B cell (primary cell): ENCODE results near the gene RFPL1. TPM values are rescaled to one million over a fixed set of nuclear protein-coding genes. Genes with fewer than 3 reads are reported as not detected.
"Not testable (repeated sequence)": the region's sequence is repeated elsewhere in the genome, so short reads cannot be mapped to it uniquely, and the experiment has no call there.

Experiments used
- ATAC-seq: fragments of 200-7000 bp; cut with Tn5 transposase; one replicate; pipeline ENCODE4 v1.10.0; 2021; ENCODE audit warnings: low read depth, mild to moderate bottlenecking, moderate number of reproducible peaks, moderate library complexity
- CTCF ChIA-PET: fragments of 350-600 bp; sonication (Branson Sonifier 250); formaldehyde crosslinking; loops from one replicate; lab custom pipeline; 2021; ENCODE audit warnings: antibody characterized with exemption, inconsistent platforms; lab: Charles Lee
- POLR2A ChIA-PET: fragments of 350-600 bp; sonication (Branson Sonifier 250); formaldehyde crosslinking; loops from one replicate; lab custom pipeline; 2021; ENCODE audit warnings: antibody characterized with exemption; lab: Charles Lee
- DNase-seq: peaks from one replicate; pipeline ENCODE4 v3.0.0; 2013
- H2AFZ ChIP-seq: 2 replicates; pipeline ENCODE4 v1.6.1; 2012; ENCODE audit warnings: mild to moderate bottlenecking, low read depth, low read length; ENCODE audit not compliant: insufficient read depth, poor library complexity, severe bottlenecking
- H3K27ac ChIP-seq, 2 donors: 1 replicate in 1 of 2; 2 replicates in 1 of 2; pipeline ENCODE4 v1.5.1; 2012 to 2013; ENCODE audit warnings: low read length in 2 of 2, mild to moderate bottlenecking in 2 of 2, moderate library complexity in 1 of 2
- H3K27me3 ChIP-seq, 4 experiments: fragments of 200-600 bp in 1 of 4; sonication (generic) in 1 of 4; replicated peaks in 1 of 4; 1 replicate in 2 of 4; 2 replicates in 2 of 4; pipeline versions ENCODE4 v1.6.1 to v1.7.0; 2013 to 2016; ENCODE audit warnings: low read length in 3 of 4, mild to moderate bottlenecking in 2 of 4, mixed read lengths in 1 of 4, moderate library complexity in 1 of 4; ENCODE audit not compliant: insufficient read depth in 4 of 4, control insufficient read depth in 3 of 4; ENCODE audit errors: control extremely low read depth in 1 of 4
- H3K36me3 ChIP-seq, 2 experiments: replicated peaks in 1 of 2; 1 replicate in 1 of 2; 2 replicates in 1 of 2; pipeline versions ENCODE4 v1.6.1 to v1.7.1; 2013; ENCODE audit warnings: low read length in 1 of 2; ENCODE audit not compliant: insufficient read depth in 2 of 2, control insufficient read depth in 1 of 2; ENCODE audit errors: control extremely low read depth in 1 of 2, extremely low read depth in 1 of 2
- H3K4me1 ChIP-seq, 2 donors: fragments of 200-600 bp in 1 of 2; sonication (generic) in 1 of 2; 1 replicate in 1 of 2; 2 replicates in 1 of 2; pipeline versions ENCODE4 v1.5.1 to v1.6.1; 2013 to 2017; ENCODE audit warnings: low read length in 2 of 2; ENCODE audit not compliant: control insufficient read depth in 2 of 2, insufficient read depth in 2 of 2
- H3K4me2 ChIP-seq: replicated peaks from 2 replicates; pipeline ENCODE3; 2012; ENCODE audit warnings: mild to moderate bottlenecking, low read depth, low read length; ENCODE audit not compliant: poor library complexity, severe bottlenecking
- H3K4me3 ChIP-seq, 5 experiments: fragments of 200-600 bp in 1 of 5; sonication (generic) in 1 of 5; 1 replicate in 3 of 5; 2 replicates in 2 of 5; pipeline versions ENCODE4 v1.5.1 to v1.7.0; 2011 to 2016; ENCODE audit warnings: low read length in 4 of 5, mild to moderate bottlenecking in 4 of 5, low read depth in 2 of 5, control low read depth in 1 of 5, moderate library complexity in 1 of 5; ENCODE audit not compliant: insufficient read depth in 1 of 5; ENCODE audit errors: control extremely low read depth in 1 of 5, extremely low read depth in 1 of 5
- H3K79me2 ChIP-seq: fragments of 200-600 bp; sonication (generic); one replicate; pipeline ENCODE4 v1.6.0; 2016; ENCODE audit warnings: low read length; ENCODE audit not compliant: control insufficient read depth, insufficient read depth
- H3K9ac ChIP-seq: fragments of 200-600 bp; sonication (generic); 2 replicates; pipeline ENCODE4 v1.6.1; 2017; ENCODE audit warnings: mild to moderate bottlenecking, low read length, moderate library complexity
- H3K9me3 ChIP-seq, 3 donors: one replicate each; pipeline versions ENCODE4 v1.6.1 to v1.7.1; 2013; ENCODE audit warnings: low read length in 2 of 3; ENCODE audit not compliant: control insufficient read depth in 2 of 3, insufficient read depth in 1 of 3; ENCODE audit errors: control extremely low read depth in 1 of 3
- H4K20me1 ChIP-seq: 2 replicates; pipeline ENCODE4 v1.6.0; 2012; ENCODE audit warnings: mild to moderate bottlenecking, low read length; ENCODE audit not compliant: insufficient read depth, control insufficient read depth, poor library complexity, severe bottlenecking
- H3K27ac Mint-ChIP-seq: one replicate; pipeline ENCODE4 v1.8.0; 2021; ENCODE audit warnings: mixed read lengths
- H3K27me3 Mint-ChIP-seq: one replicate; pipeline ENCODE4 v1.8.0; 2021; ENCODE audit warnings: mixed read lengths
- H3K4me1 Mint-ChIP-seq: one replicate; pipeline ENCODE4 v1.8.0; 2021; ENCODE audit warnings: mixed read lengths
- H3K4me3 Mint-ChIP-seq: one replicate; pipeline ENCODE4 v1.8.0; 2021; ENCODE audit warnings: mixed read lengths
- H3K9me3 Mint-ChIP-seq: one replicate; pipeline ENCODE4 v1.8.0; 2022; ENCODE audit warnings: mixed read lengths; ENCODE audit not compliant: insufficient read depth
- EZH2 ChIP-seq: IDR thresholded peaks from 2 replicates; pipeline ENCODE4 v1.6.1; 2012; ENCODE audit warnings: borderline replicate concordance, low read depth, mild to moderate bottlenecking, moderate library complexity, low read length; ENCODE audit not compliant: insufficient read depth, poor library complexity, severe bottlenecking
- WGBS: methylation state at CpG from one replicate; pipeline ENCODE4 v1.1.5; 2013; ENCODE audit warnings: missing lambda C conversion rate; ENCODE audit not compliant: insufficient coverage; 5-methylcytosine and 5-hydroxymethylcytosine counted together
- intact Hi-C: fragments of 100-400 bp; cut with micrococcal nuclease; formaldehyde crosslinking; loops from one replicate; pipeline ENCODE4 v1.10.0; 2022
- polyA plus RNA-seq: library from polyadenylated mRNA; depleted of rRNA; stranded (reverse); fragments of >200 nt; gene quantifications from 2 replicates; pipeline ENCODE4 v1.2.3, GENCODE V29; 2012
- total RNA-seq, 2 donors: library from RNA; stranded (reverse); fragments of 120-200 nt in 1 of 2; gene quantifications; 1 replicate in 1 of 2; 2 replicates in 1 of 2; pipeline versions ENCODE4 v1.2.3 to v1.2.4, GENCODE V29; 2013 to 2022
- TF ChIP-seq, protein P1 (sequence below): fragments of 200-600 bp; IDR thresholded peaks from one replicate; pipeline ENCODE4 v1.8.0; 2022; ENCODE audit warnings: antibody characterized with exemption, mild to moderate bottlenecking

Gene RFPL1
- total and polyA plus RNA-seq, 2 donors (not counting 1 experiment from before 2014, with no cell fraction given), result not detected

DNA sequence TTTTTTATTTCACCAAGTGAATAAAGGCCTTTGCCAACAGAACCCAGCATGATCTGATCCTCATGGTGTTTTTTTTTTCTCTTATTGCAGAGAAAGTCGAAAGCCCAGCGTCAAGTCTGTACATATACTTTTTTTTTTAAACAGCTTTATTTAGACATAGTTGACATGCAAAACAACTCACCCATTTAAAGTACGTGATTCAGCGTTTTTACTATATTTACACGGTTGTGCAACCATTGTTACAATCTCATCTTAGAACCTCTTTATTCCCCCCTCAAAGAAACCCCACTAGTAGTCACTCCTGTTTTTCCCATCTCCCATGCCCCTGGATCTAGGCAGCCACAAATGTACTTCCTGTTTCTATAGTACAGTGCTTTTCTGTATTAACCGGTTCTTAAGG lies 29.4 kb upstream of the RFPL1 start:
- CTCF ChIA-PET, result no interaction called here
- Mint-ChIP-seq H3K27ac (no peak overlapping the region), H3K9me3 (no peaks in the 10 kb centered on the region), H3K4me1 (peaks cover 30% of the 10 kb centered on the region), H3K27me3 (no peaks in the 10 kb centered on the region), H3K4me3 (no peak overlapping the region)
- Histone ChIP-seq H3K9ac (no peak overlapping the region), H3K4me2 (no peak overlapping the region), H3K27me3 (no peaks in the 10 kb centered on the region), H2AFZ (no peak overlapping the region), H3K79me2 (no peaks in the 10 kb centered on the region), H3K4me3 (no peak overlapping the region), H4K20me1 (no peaks in the 10 kb centered on the region), H3K9me3 (no peaks in the 10 kb centered on the region), H3K4me1 (peaks cover 27 to 32% of the 10 kb centered on the region in 2 donors), H3K27ac (no peak overlapping the region), H3K36me3 (no peaks in the 10 kb centered on the region)
- TF ChIP-seq EZH2, result no peak
- TF ChIP-seq, protein P1, sequence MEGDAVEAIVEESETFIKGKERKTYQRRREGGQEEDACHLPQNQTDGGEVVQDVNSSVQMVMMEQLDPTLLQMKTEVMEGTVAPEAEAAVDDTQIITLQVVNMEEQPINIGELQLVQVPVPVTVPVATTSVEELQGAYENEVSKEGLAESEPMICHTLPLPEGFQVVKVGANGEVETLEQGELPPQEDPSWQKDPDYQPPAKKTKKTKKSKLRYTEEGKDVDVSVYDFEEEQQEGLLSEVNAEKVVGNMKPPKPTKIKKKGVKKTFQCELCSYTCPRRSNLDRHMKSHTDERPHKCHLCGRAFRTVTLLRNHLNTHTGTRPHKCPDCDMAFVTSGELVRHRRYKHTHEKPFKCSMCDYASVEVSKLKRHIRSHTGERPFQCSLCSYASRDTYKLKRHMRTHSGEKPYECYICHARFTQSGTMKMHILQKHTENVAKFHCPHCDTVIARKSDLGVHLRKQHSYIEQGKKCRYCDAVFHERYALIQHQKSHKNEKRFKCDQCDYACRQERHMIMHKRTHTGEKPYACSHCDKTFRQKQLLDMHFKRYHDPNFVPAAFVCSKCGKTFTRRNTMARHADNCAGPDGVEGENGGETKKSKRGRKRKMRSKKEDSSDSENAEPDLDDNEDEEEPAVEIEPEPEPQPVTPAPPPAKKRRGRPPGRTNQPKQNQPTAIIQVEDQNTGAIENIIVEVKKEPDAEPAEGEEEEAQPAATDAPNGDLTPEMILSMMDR, result no peak
- POLR2A ChIA-PET, result no interaction called here
- DNase-seq (no peak), ATAC-seq (no peak)
- intact Hi-C loops, result no loop called here
- WGBS, result 43% methylated on average over 3 of the region's 6 CpGs

DNA sequence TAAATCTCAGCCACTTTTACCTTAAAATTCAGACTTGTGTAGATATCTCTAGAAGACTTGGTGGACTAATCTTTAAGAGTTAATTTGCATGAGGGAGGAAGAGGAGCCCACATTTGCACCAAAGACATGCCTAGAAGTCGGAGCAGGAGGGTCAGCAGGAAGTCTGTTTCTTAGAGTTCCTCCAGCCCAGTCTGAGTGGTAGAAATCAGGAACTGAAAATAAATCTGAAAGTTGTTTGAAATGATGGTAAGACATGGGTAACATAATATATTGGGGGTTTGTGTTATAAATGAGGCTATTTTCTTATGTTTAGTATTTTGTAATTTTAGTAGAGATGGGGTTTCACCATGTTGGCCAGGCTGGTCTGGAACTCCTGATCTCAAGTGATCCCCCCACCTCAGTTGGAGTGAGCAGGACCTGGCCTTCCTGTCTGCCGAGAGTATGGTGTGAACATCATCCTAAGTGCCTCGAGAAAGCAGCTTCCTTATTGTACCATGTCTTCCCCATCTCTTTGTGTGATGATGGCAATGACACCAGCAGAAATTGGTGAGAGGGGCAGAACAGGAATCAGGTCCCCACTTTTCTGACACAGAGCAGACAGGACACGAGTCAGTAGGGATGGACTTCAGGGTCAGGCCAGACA lies 26.7 kb upstream of the RFPL1 start:
- peak overlapping the region; percentile 43 for H3K4me2 ChIP-seq
- peaks cover 46% of the 10 kb centered on the region for H3K4me1 Mint-ChIP-seq
- H3K27me3 Mint-ChIP-seq, H4K20me1 ChIP-seq, H3K27me3 ChIP-seq, H3K36me3 ChIP-seq, H3K9me3 ChIP-seq, H3K79me2 ChIP-seq, POLR2A ChIA-PET, H3K9me3 Mint-ChIP-seq: not testable (repeated sequence)
- intact Hi-C loops, result loop anchor here (2.0 kb wide), 2 partner anchors 17 to 25 kb away; no protein-coding TSS in a partner anchor
- DNase-seq (peak; percentile 67), ATAC-seq (peak; percentile 86)
- 0% methylated on average over 1 of the region's 4 CpGs for WGBS
- peak overlapping the region in 2 of 5 experiments; percentile 33 to 50 for H3K4me3 ChIP-seq
- peak overlapping the region; percentile 59 to 80 for H3K27ac ChIP-seq
- peak overlapping the region; percentile 48 for H3K4me3 Mint-ChIP-seq
- peak overlapping the region; percentile 61 for H3K27ac Mint-ChIP-seq
- CTCF ChIA-PET, result interaction anchor here (1.0 to 1.1 kb wide), 3 partner anchors 16 to 113 kb away, joined by 3 to 6 read pairs (median 3); no protein-coding TSS in a partner anchor
- peaks cover 36 to 43% of the 10 kb centered on the region in 2 donors for H3K4me1 ChIP-seq
- peak overlapping the region; percentile 39 for H3K9ac ChIP-seq
- peak overlapping the region; percentile 48 for H2AFZ ChIP-seq

DNA sequence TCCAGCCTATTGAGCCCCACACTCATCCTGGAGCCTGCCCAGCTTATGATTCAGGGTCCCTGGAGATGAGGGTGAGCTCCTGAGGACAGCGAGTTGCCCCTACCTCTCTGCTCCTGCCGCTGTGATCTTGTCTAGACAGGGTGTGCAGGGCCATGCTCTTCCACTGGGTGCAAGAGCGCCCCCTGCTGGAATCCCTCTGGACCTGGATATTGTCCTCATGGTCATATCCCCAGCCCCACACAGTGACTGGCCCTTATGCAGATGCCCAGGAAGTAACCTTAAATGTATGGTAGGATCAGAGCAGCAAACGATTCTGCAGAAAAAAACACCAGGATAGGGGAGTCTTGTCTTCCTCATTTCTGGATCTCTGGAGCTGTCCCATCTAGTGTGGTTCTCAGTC lies 25.6 kb upstream of the RFPL1 start:
- peaks cover 49% of the 10 kb centered on the region for H3K4me1 Mint-ChIP-seq
- H3K36me3 ChIP-seq, CTCF ChIA-PET, H3K79me2 ChIP-seq, ATAC-seq, H3K9ac ChIP-seq, H3K27me3 ChIP-seq, H3K9me3 Mint-ChIP-seq, DNase-seq, H3K9me3 ChIP-seq, intact Hi-C loops, H2AFZ ChIP-seq, H3K4me3 Mint-ChIP-seq, H3K4me3 ChIP-seq, H3K27ac ChIP-seq, H3K4me2 ChIP-seq, POLR2A ChIA-PET, H3K27me3 Mint-ChIP-seq, H4K20me1 ChIP-seq: not testable (repeated sequence)
- 92% methylated on average over 2 of the region's 4 CpGs for WGBS
- peaks cover 36 to 43% of the 10 kb centered on the region in 2 donors for H3K4me1 ChIP-seq
- peak overlapping the region; percentile 61 for H3K27ac Mint-ChIP-seq
